Ishikawa (cell line): ENCODE results near the gene CWF19L1.
A peak's percentile ranks its signal among the peaks of the same experiment; 100 is the strongest.
"Not testable (repeated sequence)": the region's sequence is repeated elsewhere in the genome, so short reads cannot be mapped to it uniquely, and the experiment has no call there.

Source experiments
- CREB1 ChIP-seq: IDR thresholded peaks from 2 replicates; pipeline ENCODE4 v1.6.1; 2012; ENCODE audit warnings: low read depth
- EGR1 ChIP-seq: IDR thresholded peaks from 2 replicates; pipeline ENCODE4 v1.6.1; 2012
- EP300 ChIP-seq: IDR thresholded peaks from 2 replicates; pipeline ENCODE4 v1.6.1; 2012; ENCODE audit warnings: borderline replicate concordance
- MAX ChIP-seq: IDR thresholded peaks from 2 replicates; pipeline ENCODE4 v1.6.1; 2012
- NFIC ChIP-seq: IDR thresholded peaks from 2 replicates; pipeline ENCODE4 v1.6.1; 2012
- RAD21 ChIP-seq: IDR thresholded peaks from 2 replicates; pipeline ENCODE4 v1.6.1; 2012; ENCODE audit warnings: low read depth
- REST ChIP-seq: IDR thresholded peaks from 2 replicates; pipeline ENCODE4 v1.6.1; 2012; ENCODE audit warnings: low read depth, mild to moderate bottlenecking
- TAF1 ChIP-seq: IDR thresholded peaks from 2 replicates; pipeline ENCODE4 v1.6.1; 2012; ENCODE audit warnings: low read depth, mild to moderate bottlenecking
- TCF12 ChIP-seq: IDR thresholded peaks from 2 replicates; pipeline ENCODE4 v1.6.1; 2012; ENCODE audit warnings: low read depth
- TEAD4 ChIP-seq: IDR thresholded peaks from 2 replicates; pipeline ENCODE4 v1.6.1; 2012
- USF1 ChIP-seq: IDR thresholded peaks from 2 replicates; pipeline ENCODE4 v1.6.1; 2012
- YY1 ChIP-seq: IDR thresholded peaks from 2 replicates; pipeline ENCODE4 v1.6.1; 2012; ENCODE audit warnings: low read depth

GRCh38 chr10:100301123-100301522 lies 33.7 kb upstream of the CWF19L1 start:
- TF ChIP-seq TAF1, USF1, TCF12, EP300, MAX, CREB1, NFIC, YY1, REST, RAD21, EGR1: not testable (repeated sequence)
- TF ChIP-seq TEAD4, result 0 out of 2 replicates have a peak, but pooled peaks have one; percentile 35
